ENCODE data around the gene SMARCA1. TPM values are rescaled to one million over a fixed set of nuclear protein-coding genes. Genes with fewer than 3 reads are reported as not detected.

The SMARCA1 gene
- total and polyA plus RNA-seq, 4 donors, result 7.8 to 104 (median 15.7) TPM

GRCh38 chrX:129553619-129554288 is 30.5 kb upstream of the SMARCA1 start:
- Histone ChIP-seq H3K4me3 (no peak overlapping the region), H3K27me3 (ENCODE audit: control insufficient read depth in 3 of 3, insufficient read depth in 3 of 3, low read length in 2 of 3) (peaks cover 0 to 3% (median 3%) of the 10 kb centered on the region in 3 donors), H3K36me3 (ENCODE audit: control insufficient read depth in 4 of 4, insufficient read depth in 4 of 4, low read length in 4 of 4) (peaks cover under 1 to 3% (median 2%) of the 10 kb centered on the region in 4 donors), H3K9ac (ENCODE audit: insufficient read depth in 1 of 2, low read length in 2 of 2) (no peak overlapping the region), H3K4me1 (ENCODE audit: control insufficient read depth in 5 of 5, insufficient read depth in 5 of 5, low read length in 5 of 5) (no peaks in the 10 kb centered on the region), H3K27ac (ENCODE audit: low read depth in 1 of 2, low read length in 1 of 2) (no peak overlapping the region), H3K9me3 (ENCODE audit: control insufficient read depth in 4 of 4, insufficient read depth in 3 of 4, low read length in 3 of 4) (no peaks in the 10 kb centered on the region)
- TF ChIP-seq, protein P1, sequence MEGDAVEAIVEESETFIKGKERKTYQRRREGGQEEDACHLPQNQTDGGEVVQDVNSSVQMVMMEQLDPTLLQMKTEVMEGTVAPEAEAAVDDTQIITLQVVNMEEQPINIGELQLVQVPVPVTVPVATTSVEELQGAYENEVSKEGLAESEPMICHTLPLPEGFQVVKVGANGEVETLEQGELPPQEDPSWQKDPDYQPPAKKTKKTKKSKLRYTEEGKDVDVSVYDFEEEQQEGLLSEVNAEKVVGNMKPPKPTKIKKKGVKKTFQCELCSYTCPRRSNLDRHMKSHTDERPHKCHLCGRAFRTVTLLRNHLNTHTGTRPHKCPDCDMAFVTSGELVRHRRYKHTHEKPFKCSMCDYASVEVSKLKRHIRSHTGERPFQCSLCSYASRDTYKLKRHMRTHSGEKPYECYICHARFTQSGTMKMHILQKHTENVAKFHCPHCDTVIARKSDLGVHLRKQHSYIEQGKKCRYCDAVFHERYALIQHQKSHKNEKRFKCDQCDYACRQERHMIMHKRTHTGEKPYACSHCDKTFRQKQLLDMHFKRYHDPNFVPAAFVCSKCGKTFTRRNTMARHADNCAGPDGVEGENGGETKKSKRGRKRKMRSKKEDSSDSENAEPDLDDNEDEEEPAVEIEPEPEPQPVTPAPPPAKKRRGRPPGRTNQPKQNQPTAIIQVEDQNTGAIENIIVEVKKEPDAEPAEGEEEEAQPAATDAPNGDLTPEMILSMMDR (IDR thresholded peaks at IDR 0.05; ENCODE audit: control extremely low read depth, extremely low read depth), result no peak
- ATAC-seq (ENCODE audit: insufficient read depth, low FRiP score), result no peak
- DNase-seq, result no peak
- WGBS, 2 donors, result 40 to 51% methylated on average over 3 of the region's 3 CpGs

GRCh38 chrX:129549124-129549523 is 25.8 kb upstream of the SMARCA1 start:
- ATAC-seq (ENCODE audit: insufficient read depth, low FRiP score) (no peak), DNase-seq (no peak)
- TF ChIP-seq, protein P1 (IDR thresholded peaks at IDR 0.05; ENCODE audit: control extremely low read depth, extremely low read depth), result no peak
- Histone ChIP-seq H3K27ac (ENCODE audit: low read depth in 1 of 2, low read length in 1 of 2) (no peak overlapping the region), H3K9me3 (ENCODE audit: control insufficient read depth in 4 of 4, insufficient read depth in 3 of 4, low read length in 3 of 4) (no peaks in the 10 kb centered on the region), H3K4me3 (no peak overlapping the region), H3K9ac (ENCODE audit: insufficient read depth in 1 of 2, low read length in 2 of 2) (no peak overlapping the region), H3K4me1 (ENCODE audit: control insufficient read depth in 5 of 5, insufficient read depth in 5 of 5, low read length in 5 of 5) (no peaks in the 10 kb centered on the region), H3K36me3 (ENCODE audit: control insufficient read depth in 4 of 4, insufficient read depth in 4 of 4, low read length in 4 of 4) (peaks cover 0 to 6% (median 0%) of the 10 kb centered on the region in 4 donors), H3K27me3 (ENCODE audit: control insufficient read depth in 3 of 3, insufficient read depth in 3 of 3, low read length in 2 of 3) (peaks cover 0 to 5% (median under 1%) of the 10 kb centered on the region in 3 donors)
- 59 to 81% methylated on average over 1 of the region's 1 CpG for WGBS, 2 donors

DNA sequence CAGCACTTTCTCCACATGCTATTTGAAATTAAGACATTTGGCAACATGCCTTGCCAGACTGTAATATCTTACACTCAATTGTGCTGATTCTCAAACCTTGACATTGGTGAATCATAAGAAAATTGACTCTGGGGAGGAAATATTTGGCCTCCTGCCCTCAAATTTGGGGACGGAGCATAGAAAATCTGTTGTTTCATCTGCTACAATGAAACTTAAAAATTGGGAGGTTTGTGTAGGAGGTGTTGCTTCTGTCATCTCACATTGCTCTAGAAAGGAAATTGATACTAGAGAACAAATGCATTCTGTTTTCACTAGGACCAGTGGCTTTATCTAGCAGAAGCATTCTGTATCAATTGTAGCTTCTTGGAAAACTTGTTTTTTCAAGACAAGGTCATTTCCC is 22.1 kb upstream of the SMARCA1 start:
- Histone ChIP-seq H3K27ac (ENCODE audit: low read depth in 1 of 2, low read length in 1 of 2) (peak overlapping the region in 1 of 2 donors; percentile 9), H3K9ac (ENCODE audit: insufficient read depth in 1 of 2, low read length in 2 of 2) (no peak overlapping the region), H3K4me3 (no peak overlapping the region), H3K36me3 (ENCODE audit: control insufficient read depth in 4 of 4, insufficient read depth in 4 of 4, low read length in 4 of 4) (peaks cover 0 to 3% (median 0%) of the 10 kb centered on the region in 4 donors), H3K27me3 (ENCODE audit: control insufficient read depth in 3 of 3, insufficient read depth in 3 of 3, low read length in 2 of 3) (peaks cover 0 to 7% (median 0%) of the 10 kb centered on the region in 3 donors), H3K9me3 (ENCODE audit: control insufficient read depth in 4 of 4, insufficient read depth in 3 of 4, low read length in 3 of 4) (peaks cover 0 to 3% (median 0%) of the 10 kb centered on the region in 4 donors), H3K4me1 (ENCODE audit: control insufficient read depth in 5 of 5, insufficient read depth in 5 of 5, low read length in 5 of 5) (peaks cover 0 to 9% (median 0%) of the 10 kb centered on the region in 5 donors)
- no peak for ATAC-seq (ENCODE audit: insufficient read depth, low FRiP score)
- DNase-seq, result no peak
- TF ChIP-seq, protein P1 (IDR thresholded peaks at IDR 0.05; ENCODE audit: control extremely low read depth, extremely low read depth), result no peak
- 77 to 95% methylated on average over 1 of the region's 1 CpG for WGBS, 2 donors
